ENCODE data around the gene DNAJC4. TPM values are rescaled to one million over a fixed set of nuclear protein-coding genes. Genes with fewer than 3 reads are reported as not detected.

The DNAJC4 gene
- total and polyA plus RNA-seq, 2 of the 8 experiments (the other 6 are each of a cell fraction or from before 2014, with no cell fraction given): 14.6 to 31.0 TPM

- Histone ChIP-seq H3K23me2 (ENCODE audit: low read depth, low read length) (peaks cover 16% of the 10 kb centered on the region), H4K5ac (ENCODE audit: insufficient read length, low read depth, low read length) (peak overlapping the region; percentile 74), H4K20me1 (replicated peaks in 1 of 2; ENCODE audit: control insufficient read depth in 1 of 2, insufficient read depth in 2 of 2, low read length in 2 of 2) (peaks cover 0 to 13% of the 10 kb centered on the region in 2 experiments), H4K8ac (ENCODE audit: extremely low read depth, insufficient read depth, low read length) (peak overlapping the region; percentile 92), H3K4me2 (ENCODE audit: insufficient read depth in 1 of 2, low read depth in 2 of 2, low read length in 2 of 2) (peak overlapping the region; percentile 79 to 82), H3K23ac (ENCODE audit: insufficient read length) (no peak overlapping the region), H2AFZ (ENCODE audit: low read length) (no peak overlapping the region), H3K79me1 (ENCODE audit: low read depth, low read length) (peaks cover 6% of the 10 kb centered on the region), H2BK5ac (ENCODE audit: low read depth, low read length) (peak overlapping the region; percentile 88; the same call in 1 of the 2 replicates), H3K14ac (ENCODE audit: insufficient read length) (no peak overlapping the region), H3K4me3 (ENCODE audit: extremely low read depth in 1 of 4, insufficient read depth in 2 of 4, low read depth in 3 of 4, low read length in 4 of 4) (peak overlapping the region; percentile 61 to 82 (median 78)), H4K91ac (replicated peaks; ENCODE audit: insufficient read length, low read length) (peak overlapping the region; percentile 66), H2AK5ac (ENCODE audit: low read depth, low read length) (peak overlapping the region; percentile 82; the same call in 1 of the 2 replicates), H3K56ac (replicated peaks; ENCODE audit: insufficient read length, low read depth, low read length) (peak overlapping the region; percentile 90), H3K4ac (replicated peaks; ENCODE audit: insufficient read length, low read depth, low read length) (peak overlapping the region; percentile 38), H3K27ac (ENCODE audit: low read depth, low read length) (peak overlapping the region; percentile 38; the same call in 1 of the 2 replicates), H3K9ac (replicated peaks in 1 of 4; ENCODE audit: extremely low read depth in 1 of 4, low read depth in 3 of 4, low read length in 3 of 4) (peak overlapping the region; percentile 65 to 81 (median 65); a peak in 6 of 7 replicates), H3K79me2 (ENCODE audit: control insufficient read depth in 1 of 2, insufficient read depth in 2 of 2, low read length in 2 of 2) (peaks cover 6 to 21% of the 10 kb centered on the region in 2 experiments; a peak in 3 of 4 replicates), H3K18ac (ENCODE audit: extremely low read depth, low read length) (peak overlapping the region; percentile 71), H3K4me1 (replicated peaks in 1 of 4; ENCODE audit: control insufficient read depth in 3 of 4, insufficient read depth in 4 of 4, low read length in 3 of 4) (peaks cover 0 to 18% (median 12%) of the 10 kb centered on the region in 4 experiments; a peak in 6 of 7 replicates), H2BK15ac (ENCODE audit: low read length) (0 out of 2 replicates have a peak overlapping the region, but pooled peaks have one; percentile 46), H2BK12ac (ENCODE audit: low read depth, low read length) (no peak overlapping the region), H3K9me3 (ENCODE audit: insufficient read depth in 2 of 2, low read depth in 1 of 2, low read length in 1 of 2) (no peaks in the 10 kb centered on the region), H3K36me3 (ENCODE audit: control insufficient read depth in 2 of 4, insufficient read depth in 4 of 4, low read length in 3 of 4) (peaks cover 0 to 19% (median 7%) of the 10 kb centered on the region in 4 experiments; a peak in 4 of 8 replicates), H3K27me3 (replicated peaks in 1 of 4; ENCODE audit: control insufficient read depth in 3 of 4, extremely low read depth in 1 of 4, insufficient read depth in 3 of 4, low read length in 3 of 4) (no peaks in the 10 kb centered on the region), H2BK20ac (ENCODE audit: low read length) (peak overlapping the region; percentile 72; the same call in 1 of the 2 replicates), H2BK120ac (replicated peaks; ENCODE audit: low read depth, low read length) (no peak overlapping the region)
- no peak for FAIRE-seq
- ChIA-PET CTCF (ENCODE audit: partially characterized antibody) (interaction anchor here (0.5 to 3.9 kb wide), 8 partner anchors 9 to 1569 kb away, joined by 3 to 17 read pairs (median 4); partner anchors contain the start of genes NUDT22 and TRPT1), POLR2A (ENCODE audit: partially characterized antibody) (interaction anchor here (0.7 to 13.1 kb wide), 13 partner anchors 7 to 243 kb away, joined by 3 to 352 read pairs (median 35); partner anchors contain the start of genes BAD, DNAJC4, FERMT3 and GPR137)
- DNase-seq (ENCODE audit: low read depth in 1 of 2, low spot score in 2 of 2): peak; percentile 82 to 99
- 1% methylated on average over 44 of the region's 63 CpGs; no CpG with 5 or more reads in 1 of the 2 experiments for WGBS, 2 experiments (ENCODE audit: extremely low coverage in 1 of 2, insufficient coverage in 1 of 2, insufficient read length in 1 of 2, insufficient replicate concordance in 2 of 2, low coverage in 1 of 2, low lambda C conversion rate in 2 of 2, missing lambda C conversion rate in 1 of 2)
- TF ChIP-seq CREB1 (IDR thresholded peaks at IDR 0.05) (no peak; the same call in 1 of the 2 replicates), SRF (IDR thresholded peaks at IDR 0.05; ENCODE audit: low read depth, low read length) (no peak), NANOG (IDR thresholded peaks at IDR 0.05; ENCODE audit: insufficient read depth, low read depth, low read length, poor library complexity, severe bottlenecking) (no peak), KDM4A (IDR thresholded peaks at IDR 0.05; ENCODE audit: low read depth, low read length, severe bottlenecking) (peak; percentile 39), POU5F1 (IDR thresholded peaks at IDR 0.05; ENCODE audit: low read depth, low read length) (no peak), KDM5A (IDR thresholded peaks at IDR 0.05; ENCODE audit: low read length) (no peak; the same call in 1 of the 2 replicates), SIX5 (IDR thresholded peaks at IDR 0.05; ENCODE audit: low read depth, low read length) (no peak), RBBP5 (IDR thresholded peaks at IDR 0.05; ENCODE audit: borderline replicate concordance, low read depth, low read length) (peak; percentile 52; the same call in 1 of the 2 replicates), MAX (IDR thresholded peaks at IDR 0.05) (no peak), MAFK (IDR thresholded peaks at IDR 0.05; ENCODE audit: low read depth, low read length) (no peak)
Measured at GRCh38 chr11:64241491-64242374, 11.4 kb downstream of the DNAJC4 start.

All from H1 (cell line).